NCI-H187 (cell line): ENCODE results near the gene MTX2.

ENCODE experiments used
- DNase-seq, 2 experiments: peaks; one replicate each; lab custom pipeline; 2025; lab: John Stamatoyannopoulos, UW

The MTX2 gene

DNA sequence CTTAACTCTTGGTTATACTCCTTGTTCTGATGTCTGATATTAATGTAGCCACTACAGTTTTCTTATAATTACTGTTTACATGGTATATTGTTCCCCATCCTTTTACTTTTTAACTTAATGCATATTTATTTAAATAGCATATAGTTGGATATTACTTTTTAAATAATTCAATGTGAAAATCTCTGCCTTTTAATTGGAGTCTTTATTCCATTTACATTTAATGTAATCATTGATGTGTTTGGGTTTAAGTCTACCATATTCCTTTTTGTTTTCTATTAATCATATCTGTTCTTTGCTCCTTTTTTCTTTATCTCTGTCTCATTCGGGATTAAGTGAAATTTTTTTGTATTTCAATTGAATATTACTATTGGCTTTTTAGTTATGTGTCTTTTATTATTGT is 109.1 kb downstream of the MTX2 start:
- DNase-seq = no peak

DNA sequence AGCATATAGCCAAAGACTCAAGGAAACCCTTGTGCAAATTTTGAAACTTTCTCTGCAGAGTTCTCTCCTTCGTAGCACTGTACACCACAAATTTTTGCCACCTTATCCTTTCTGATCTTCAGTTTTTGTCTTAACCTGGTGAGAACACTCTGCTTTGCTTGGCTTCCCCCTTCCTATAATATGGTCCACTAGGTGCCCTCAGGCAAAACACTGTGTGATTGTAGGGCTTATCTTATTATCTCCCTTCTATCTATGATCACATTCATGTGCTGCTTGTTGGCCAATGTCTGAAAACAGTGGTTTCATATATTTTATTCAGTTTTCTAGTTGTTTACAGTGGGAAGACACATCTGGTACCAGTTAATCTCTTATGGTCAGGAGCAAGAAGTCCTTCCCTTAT is 111.1 kb downstream of the MTX2 start:
- no peak for DNase-seq

DNA sequence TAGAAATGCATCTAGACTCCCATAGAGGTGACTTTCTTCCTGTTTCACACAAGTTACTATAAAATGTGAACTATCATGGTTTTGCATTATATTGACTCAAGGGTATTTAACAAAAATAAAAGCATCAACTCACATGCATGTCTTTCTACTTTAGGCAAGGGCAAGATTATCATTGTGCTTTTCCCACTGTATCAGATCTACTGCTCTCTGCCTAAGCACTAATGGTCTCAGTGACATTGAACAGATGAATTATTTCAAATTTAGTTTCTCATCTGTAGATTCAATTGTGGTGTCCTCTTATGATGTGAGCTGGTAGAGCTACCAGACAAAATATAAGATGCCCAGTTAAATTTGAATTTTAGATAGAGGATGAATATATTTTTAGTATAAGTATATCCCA is 113.9 kb downstream of the MTX2 start:
- no peak for DNase-seq

- no peak for DNase-seq
Observed at GRCh38 chr2:176383836-176384442, 114.7 kb downstream of the MTX2 start.

- no peak for DNase-seq
Observed at GRCh38 chr2:176385219-176385759, 116.0 kb downstream of the MTX2 start.

GRCh38 chr2:176385838-176386237 is 116.6 kb downstream of the MTX2 start:
- DNase-seq = no peak
